Esophagus squamous epithelium (tissue), 4 donors: ENCODE data around the gene GAB3.

Experiments
- POLR2A ChIP-seq, 4 donors: fragments of 450-650 bp; IDR thresholded peaks; one replicate each; pipeline ENCODE4 v1.6.1; 2017; ENCODE audit warnings: antibody characterized with exemption in 4 of 4, mild to moderate bottlenecking in 4 of 4, moderate library complexity in 3 of 4
- TF ChIP-seq, protein P1 (sequence below), 6 experiments: fragments of 450-650 bp in 4 of 6; fragments of 200-600 bp in 2 of 6; sonication (generic) in 2 of 6; IDR thresholded peaks; one replicate each; pipeline ENCODE4 v1.5.1; 2016 to 2019; ENCODE audit warnings: antibody characterized with exemption in 6 of 6, mild to moderate bottlenecking in 4 of 6, moderate library complexity in 4 of 6

DNA sequence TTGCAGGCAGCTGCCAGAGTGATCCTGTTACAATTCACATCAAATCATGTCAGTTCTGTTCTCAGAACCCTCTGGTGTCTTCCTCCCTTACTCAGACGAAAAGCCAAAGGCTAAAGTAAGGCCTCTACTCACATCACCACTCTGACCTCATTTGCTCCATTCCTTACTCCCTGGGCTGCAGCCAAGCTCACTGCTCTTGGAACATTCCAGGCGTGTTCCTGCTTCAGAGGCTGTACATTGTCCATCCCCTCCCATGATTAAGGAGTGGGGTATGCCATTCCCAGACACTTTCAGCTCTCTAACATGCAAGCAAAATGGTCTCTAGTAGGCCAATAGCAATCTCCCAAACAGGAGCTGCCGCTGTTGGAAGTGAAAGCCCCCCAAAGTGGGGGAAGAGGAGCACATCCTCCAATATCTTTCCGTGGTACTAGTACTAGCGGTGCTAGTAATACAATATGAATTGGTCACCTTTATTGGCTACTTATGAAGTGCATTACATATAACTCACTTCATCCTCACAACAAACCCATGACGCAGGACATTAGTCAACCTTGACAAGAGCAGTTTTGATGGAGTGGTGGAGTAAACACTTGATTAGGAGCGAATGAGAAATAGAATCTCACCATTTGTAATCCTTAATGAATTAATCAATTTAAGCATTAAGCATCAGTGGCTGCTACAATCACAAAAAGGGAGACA, 15.0 kb downstream of the GAB3 start:
- TF ChIP-seq, protein P1, sequence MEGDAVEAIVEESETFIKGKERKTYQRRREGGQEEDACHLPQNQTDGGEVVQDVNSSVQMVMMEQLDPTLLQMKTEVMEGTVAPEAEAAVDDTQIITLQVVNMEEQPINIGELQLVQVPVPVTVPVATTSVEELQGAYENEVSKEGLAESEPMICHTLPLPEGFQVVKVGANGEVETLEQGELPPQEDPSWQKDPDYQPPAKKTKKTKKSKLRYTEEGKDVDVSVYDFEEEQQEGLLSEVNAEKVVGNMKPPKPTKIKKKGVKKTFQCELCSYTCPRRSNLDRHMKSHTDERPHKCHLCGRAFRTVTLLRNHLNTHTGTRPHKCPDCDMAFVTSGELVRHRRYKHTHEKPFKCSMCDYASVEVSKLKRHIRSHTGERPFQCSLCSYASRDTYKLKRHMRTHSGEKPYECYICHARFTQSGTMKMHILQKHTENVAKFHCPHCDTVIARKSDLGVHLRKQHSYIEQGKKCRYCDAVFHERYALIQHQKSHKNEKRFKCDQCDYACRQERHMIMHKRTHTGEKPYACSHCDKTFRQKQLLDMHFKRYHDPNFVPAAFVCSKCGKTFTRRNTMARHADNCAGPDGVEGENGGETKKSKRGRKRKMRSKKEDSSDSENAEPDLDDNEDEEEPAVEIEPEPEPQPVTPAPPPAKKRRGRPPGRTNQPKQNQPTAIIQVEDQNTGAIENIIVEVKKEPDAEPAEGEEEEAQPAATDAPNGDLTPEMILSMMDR (IDR thresholded peaks at IDR 0.05) = no peak
- TF ChIP-seq POLR2A (IDR thresholded peaks at IDR 0.05) = no peak
